Left ventricle myocardium inferior (tissue), 1 donor: Measurements from ENCODE around the gene SORCS2. TPM values are rescaled to one million over a fixed set of nuclear protein-coding genes. Genes with fewer than 3 reads are reported as not detected.

Source experiments
- DNase-seq: peaks from one replicate; pipeline ENCODE4 v3.0.0-alpha.2; 2020
- H3K27ac ChIP-seq: fragments of 200-600 bp; replicated peaks from 2 replicates; pipeline ENCODE4 v1.8.0; 2021
- H3K27me3 ChIP-seq: fragments of 200-600 bp; 2 replicates; pipeline ENCODE4 v1.8.0; 2021; ENCODE audit warnings: low read depth
- H3K36me3 ChIP-seq: fragments of 200-600 bp; 2 replicates; pipeline ENCODE4 v1.8.0; 2021
- H3K4me1 ChIP-seq: fragments of 200-600 bp; 2 replicates; pipeline ENCODE4 v1.8.0; 2021
- H3K4me3 ChIP-seq: fragments of 200-600 bp; 2 replicates; pipeline ENCODE4 v1.8.0; 2021; ENCODE audit warnings: mild to moderate bottlenecking, moderate library complexity
- H3K9me3 ChIP-seq: fragments of 200-600 bp; replicated peaks from 2 replicates; pipeline ENCODE4 v1.8.0; 2021
- intact Hi-C: fragments of 100-400 bp; cut with micrococcal nuclease; formaldehyde crosslinking; loops from one replicate; pipeline ENCODE4 v1.11.0; 2022
- total RNA-seq: library from RNA; stranded (reverse); fragmentation: NEBNext Ultra II Directional; extraction: Animal tissue kit (Norgen Biotek cat#: 25700); gene quantifications from one replicate; pipeline ENCODE4 v1.2.1, GENCODE V29; 2021
- TF ChIP-seq, protein P1 (sequence below): fragments of 200-600 bp; IDR thresholded peaks from 2 replicates; pipeline ENCODE4 v1.8.0; 2021; ENCODE audit warnings: antibody characterized with exemption, mild to moderate bottlenecking, borderline replicate concordance
- donor health status: DM: no; HTN: yes; CAD: no; lungs with severe emphysema.

The SORCS2 gene
- total RNA-seq, 1 donor from 2014 or later = 1.2 TPM

DNA sequence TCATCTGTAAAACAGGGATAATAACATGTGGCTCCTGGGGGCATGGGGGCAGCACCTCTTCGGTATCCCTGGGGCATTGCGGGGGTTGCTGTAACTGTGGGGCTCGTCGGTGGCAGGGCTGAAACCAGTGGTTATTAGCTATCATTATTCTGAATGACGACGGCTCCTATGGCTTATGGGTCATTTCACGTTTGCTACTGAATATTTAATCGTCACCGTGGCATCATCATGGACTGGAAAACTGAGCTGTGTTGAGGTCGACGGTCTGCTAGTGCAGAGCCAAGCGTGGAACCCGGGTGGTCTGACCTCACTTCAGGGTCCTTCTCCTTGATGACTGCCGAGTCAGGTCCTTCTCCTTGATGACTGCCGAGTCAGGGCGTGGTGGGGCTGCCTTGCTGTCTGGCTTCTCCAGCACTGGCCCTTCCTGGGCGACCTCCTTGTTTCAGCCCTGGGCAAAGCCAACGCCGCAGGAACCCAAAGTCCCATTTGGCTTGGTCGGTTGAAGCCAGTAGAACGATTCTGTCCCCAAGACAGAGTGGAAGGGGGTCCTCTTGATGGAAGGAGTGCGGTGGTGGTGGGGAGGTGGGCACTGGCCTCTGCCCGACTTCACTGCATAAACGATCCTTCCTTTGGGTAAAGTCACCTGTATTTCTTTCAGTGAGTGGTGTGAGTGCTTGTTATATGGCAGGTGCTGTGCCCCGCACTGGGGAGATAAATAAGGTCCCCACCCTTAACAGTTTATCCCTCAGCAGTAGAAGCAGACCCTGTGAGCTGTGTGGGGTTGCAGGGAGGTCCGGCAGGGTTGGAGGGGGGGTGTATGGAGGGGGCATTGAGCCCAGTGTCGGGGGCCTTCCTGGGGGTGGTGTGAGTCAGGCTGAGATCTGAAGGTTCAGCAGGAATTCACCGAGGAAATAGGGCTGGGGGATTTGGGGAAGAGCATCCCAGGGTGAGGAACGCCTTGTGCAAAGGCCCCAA is 201.6 kb downstream of the SORCS2 start:
- Histone ChIP-seq H3K36me3 (no peaks in the 10 kb centered on the region), H3K4me3 (no peak overlapping the region), H3K27ac (no peak overlapping the region), H3K4me1 (peaks cover 5% of the 10 kb centered on the region), H3K9me3 (no peaks in the 10 kb centered on the region), H3K27me3 (peaks cover 58% of the 10 kb centered on the region)
- intact Hi-C loops = no loop called here
- no peak for DNase-seq
- TF ChIP-seq, protein P1, sequence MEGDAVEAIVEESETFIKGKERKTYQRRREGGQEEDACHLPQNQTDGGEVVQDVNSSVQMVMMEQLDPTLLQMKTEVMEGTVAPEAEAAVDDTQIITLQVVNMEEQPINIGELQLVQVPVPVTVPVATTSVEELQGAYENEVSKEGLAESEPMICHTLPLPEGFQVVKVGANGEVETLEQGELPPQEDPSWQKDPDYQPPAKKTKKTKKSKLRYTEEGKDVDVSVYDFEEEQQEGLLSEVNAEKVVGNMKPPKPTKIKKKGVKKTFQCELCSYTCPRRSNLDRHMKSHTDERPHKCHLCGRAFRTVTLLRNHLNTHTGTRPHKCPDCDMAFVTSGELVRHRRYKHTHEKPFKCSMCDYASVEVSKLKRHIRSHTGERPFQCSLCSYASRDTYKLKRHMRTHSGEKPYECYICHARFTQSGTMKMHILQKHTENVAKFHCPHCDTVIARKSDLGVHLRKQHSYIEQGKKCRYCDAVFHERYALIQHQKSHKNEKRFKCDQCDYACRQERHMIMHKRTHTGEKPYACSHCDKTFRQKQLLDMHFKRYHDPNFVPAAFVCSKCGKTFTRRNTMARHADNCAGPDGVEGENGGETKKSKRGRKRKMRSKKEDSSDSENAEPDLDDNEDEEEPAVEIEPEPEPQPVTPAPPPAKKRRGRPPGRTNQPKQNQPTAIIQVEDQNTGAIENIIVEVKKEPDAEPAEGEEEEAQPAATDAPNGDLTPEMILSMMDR = no peak

DNA sequence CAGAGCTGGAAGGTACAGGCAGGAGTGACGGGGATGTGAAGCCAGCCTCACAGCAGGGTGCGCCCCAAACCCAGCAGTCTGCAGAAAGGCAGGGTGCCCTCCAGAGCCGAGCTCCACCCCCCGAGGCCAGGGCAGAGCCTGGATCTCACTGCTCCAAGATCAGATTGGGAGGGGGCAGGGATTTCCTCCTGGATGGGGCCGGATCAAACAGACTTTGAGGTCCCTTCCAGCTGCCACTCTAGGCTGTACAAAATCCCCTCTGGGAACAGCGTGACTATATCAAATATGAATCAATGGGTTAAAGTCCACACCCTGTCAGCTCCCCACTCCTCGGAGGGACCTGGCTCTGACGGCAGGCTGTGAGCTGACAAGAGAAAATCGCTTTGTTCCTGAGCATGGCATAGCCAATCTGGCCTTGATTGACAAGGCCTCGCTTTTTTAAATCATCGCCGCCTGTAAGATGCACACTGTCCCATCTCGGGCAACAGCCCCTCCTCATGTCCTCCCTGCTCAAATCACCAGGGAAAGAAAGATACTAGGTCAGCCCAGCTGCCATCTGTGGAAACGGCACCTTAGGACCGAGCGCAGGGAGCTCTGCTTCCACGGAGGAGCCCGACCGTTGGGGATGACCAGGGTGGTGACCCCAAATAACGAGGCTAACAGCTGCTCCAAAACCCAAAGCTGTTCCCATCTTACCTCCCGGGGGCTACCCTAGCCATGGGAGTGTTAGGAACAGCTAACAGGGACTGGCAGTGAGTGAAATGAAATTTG is 202.5 kb downstream of the SORCS2 start:
- Histone ChIP-seq H3K27ac (no peak overlapping the region), H3K4me3 (no peak overlapping the region), H3K9me3 (no peaks in the 10 kb centered on the region), H3K36me3 (no peaks in the 10 kb centered on the region), H3K4me1 (peaks cover 5% of the 10 kb centered on the region), H3K27me3 (peaks cover 66% of the 10 kb centered on the region)
- DNase-seq = no peak
- TF ChIP-seq, protein P1 = no peak
- intact Hi-C loops = no loop called here

GRCh38 chr4:7395645-7396044 is 203.3 kb downstream of the SORCS2 start:
- Histone ChIP-seq H3K9me3 (no peaks in the 10 kb centered on the region), H3K4me1 (peaks cover 5% of the 10 kb centered on the region), H3K27me3 (peaks cover 68% of the 10 kb centered on the region), H3K27ac (no peak overlapping the region), H3K36me3 (no peaks in the 10 kb centered on the region), H3K4me3 (no peak overlapping the region)
- TF ChIP-seq, protein P1 = no peak
- intact Hi-C loops = no loop called here
- DNase-seq = no peak

- H3K27me3 ChIP-seq = peaks cover 61% of the 10 kb centered on the region
Measured at GRCh38 chr4:7396186-7396910, 204.0 kb downstream of the SORCS2 start.

More at GRCh38 chr4:7396186-7396910, 204.0 kb downstream of the SORCS2 start:
- Histone ChIP-seq H3K9me3 (no peaks in the 10 kb centered on the region), H3K4me3 (no peak overlapping the region), H3K4me1 (peaks cover 5% of the 10 kb centered on the region), H3K36me3 (no peaks in the 10 kb centered on the region), H3K27ac (no peak overlapping the region)
- intact Hi-C loops = no loop called here
- DNase-seq = no peak
- TF ChIP-seq, protein P1 = no peak
